Measurements from ENCODE around the gene EHBP1. TPM values are rescaled to one million over a fixed set of nuclear protein-coding genes. Genes with fewer than 3 reads are reported as not detected.

EHBP1 gene
- polyA plus RNA-seq, 1 of the 3 experiments (the other 2 are of a cell fraction), result 62.7 TPM

DNA sequence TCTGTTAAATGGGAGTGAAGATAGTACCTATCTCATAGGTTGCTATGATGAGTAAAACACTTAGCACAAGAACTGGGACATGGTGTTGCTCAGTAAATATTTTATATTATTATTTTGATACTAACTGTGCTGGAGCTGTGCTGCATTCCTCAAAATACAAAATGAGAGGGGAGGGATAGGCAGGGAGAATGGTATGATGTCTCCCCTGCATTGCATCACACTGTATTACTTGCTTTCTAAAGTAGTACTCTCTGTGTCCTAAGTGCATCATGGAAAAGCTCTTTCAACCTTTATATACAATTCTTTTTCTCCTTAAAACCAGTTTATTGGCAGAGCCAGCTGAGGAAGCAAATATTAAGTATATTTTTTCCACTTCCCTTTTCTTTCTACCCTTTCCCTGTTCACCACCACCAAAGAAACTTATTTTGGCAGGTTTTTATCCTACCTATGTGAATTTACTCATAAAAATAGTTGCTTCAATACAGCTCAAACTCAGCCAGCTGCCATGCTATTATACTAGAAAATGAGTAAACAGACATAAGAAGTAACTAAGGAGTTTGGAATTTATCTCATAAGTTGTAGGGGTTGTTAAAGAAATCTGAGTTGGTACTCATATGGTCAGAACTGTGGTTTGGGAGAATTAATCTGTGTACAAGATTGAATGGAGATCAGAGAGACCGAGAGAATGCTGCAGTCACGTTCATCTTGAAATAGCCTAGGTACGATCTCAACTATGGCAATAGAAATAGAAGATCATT is 60.3 kb downstream of the EHBP1 start:
- Histone ChIP-seq H3K4me1 (ENCODE audit: control insufficient read depth in 1 of 2, insufficient read depth in 2 of 2, low read depth in 1 of 2, low read length in 1 of 2) (peaks cover 5 to 10% of the 10 kb centered on the region in 2 experiments; a peak in 2 of 4 replicates), H3K36me3 (replicated peaks in 1 of 2; ENCODE audit: control insufficient read depth in 1 of 2, insufficient read depth in 2 of 2, low read length in 1 of 2) (peaks cover 0 to 25% of the 10 kb centered on the region in 2 experiments), H3K4me3 (ENCODE audit: low read depth in 2 of 2, low read length in 1 of 2) (no peak overlapping the region), H3K9me2 (no peaks in the 10 kb centered on the region), H3K79me2 (ENCODE audit: insufficient read depth) (peaks cover 41% of the 10 kb centered on the region; the same call in 1 of the 2 replicates), H3K9ac (no peak overlapping the region), H3K27me3 (ENCODE audit: insufficient read depth) (no peaks in the 10 kb centered on the region), H4K20me1 (ENCODE audit: insufficient read depth) (peaks cover 7% of the 10 kb centered on the region; the same call in 1 of the 2 replicates), H3K27ac (ENCODE audit: low read depth in 2 of 2, low read length in 1 of 2) (peak overlapping the region in 1 of 2 experiments; percentile 29; a peak in 1 of 4 replicates), H2AFZ (ENCODE audit: low read depth) (no peak overlapping the region), H3K4me2 (no peak overlapping the region), H3F3A (replicated peaks; ENCODE audit: insufficient read depth) (peaks cover 12% of the 10 kb centered on the region), H3K9me3 (no peaks in the 10 kb centered on the region)
- ChIA-PET CTCF (interaction anchor here (0.7 to 3.2 kb wide), 4 partner anchors 9 to 312 kb away, joined by 3 to 12 read pairs (median 6); no protein-coding TSS in a partner anchor), POLR2A (no interaction called here)
- 96% methylated on average over 3 of the region's 3 CpGs for WGBS (ENCODE audit: low lambda C conversion rate)
- no peak for DNase-seq
- no peak for TF ChIP-seq TEAD4 (IDR thresholded peaks at IDR 0.05; ENCODE audit: borderline replicate concordance, insufficient read depth)
- TF ChIP-seq RFX5 (IDR thresholded peaks at IDR 0.05; ENCODE audit: low read length), result no peak
- no peak for TF ChIP-seq NRF1 (IDR thresholded peaks at IDR 0.05; ENCODE audit: low read depth, low read length)
- TF ChIP-seq CHD2 (IDR thresholded peaks at IDR 0.05; ENCODE audit: low read length, partially characterized antibody), result no peak
- no peak for TF ChIP-seq FOXM1 (IDR thresholded peaks at IDR 0.05; ENCODE audit: low read depth)
- TF ChIP-seq IRF3 (IDR thresholded peaks at IDR 0.05; ENCODE audit: low read depth, low read length), result no peak
- TF ChIP-seq MEF2A (IDR thresholded peaks at IDR 0.05; ENCODE audit: borderline replicate concordance, low read depth), result no peak
- TF ChIP-seq EZH2phosphoT487 (IDR thresholded peaks at IDR 0.05; ENCODE audit: borderline replicate concordance, low read depth), result no peak
- no peak for TF ChIP-seq SIN3A (IDR thresholded peaks at IDR 0.05; ENCODE audit: borderline replicate concordance, low read depth, low read length)
- TF ChIP-seq SMC3 (IDR thresholded peaks at IDR 0.05; ENCODE audit: low read depth, low read length), result no peak
- TF ChIP-seq REST (IDR thresholded peaks at IDR 0.05; ENCODE audit: low read depth, low read length), result no peak
- no peak for TF ChIP-seq USF1 (IDR thresholded peaks at IDR 0.05; ENCODE audit: borderline replicate concordance, low read depth)
- no peak for TF ChIP-seq POLR2AphosphoS5 (IDR thresholded peaks at IDR 0.05; ENCODE audit: low read depth, low read length)
